ENCODE results near the gene ARHGAP15.

DNA sequence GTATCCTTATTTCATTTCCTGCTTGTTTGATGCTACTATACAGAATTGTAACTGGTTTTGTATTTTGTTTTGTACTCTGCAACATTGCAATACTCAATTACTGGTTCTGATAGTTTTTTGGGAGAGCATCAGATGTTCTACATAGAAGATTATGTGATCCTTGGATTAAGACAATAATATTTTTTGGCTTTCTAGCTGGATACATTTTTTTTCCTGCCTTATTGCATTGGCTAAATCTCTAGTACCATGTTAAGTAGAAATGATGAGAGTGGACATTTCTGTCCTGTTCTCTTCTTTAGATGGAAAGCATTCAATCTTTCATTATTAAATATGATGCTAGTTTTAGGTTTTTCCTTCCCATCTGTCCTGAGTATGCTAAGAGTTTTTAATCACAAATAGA lies 523.5 kb downstream of the ARHGAP15 start:
- no peak for TF ChIP-seq SUZ12 (IDR thresholded peaks at IDR 0.05; ENCODE audit: extremely low read depth, insufficient read depth, insufficient read length)
- no peak for TF ChIP-seq ZNF274 (IDR thresholded peaks at IDR 0.05; ENCODE audit: low read depth, low read length)

Data from NT2/D1 (cell line).